ENCODE data around the gene PALD1.

Gene PALD1

GRCh38 chr10:70458329-70459060 lies 20.1 kb upstream of the PALD1 start:
- DNase-seq, result peak; percentile 59

GRCh38 chr10:70459061-70459773 lies 19.4 kb upstream of the PALD1 start:
- DNase-seq, result no peak

DNA sequence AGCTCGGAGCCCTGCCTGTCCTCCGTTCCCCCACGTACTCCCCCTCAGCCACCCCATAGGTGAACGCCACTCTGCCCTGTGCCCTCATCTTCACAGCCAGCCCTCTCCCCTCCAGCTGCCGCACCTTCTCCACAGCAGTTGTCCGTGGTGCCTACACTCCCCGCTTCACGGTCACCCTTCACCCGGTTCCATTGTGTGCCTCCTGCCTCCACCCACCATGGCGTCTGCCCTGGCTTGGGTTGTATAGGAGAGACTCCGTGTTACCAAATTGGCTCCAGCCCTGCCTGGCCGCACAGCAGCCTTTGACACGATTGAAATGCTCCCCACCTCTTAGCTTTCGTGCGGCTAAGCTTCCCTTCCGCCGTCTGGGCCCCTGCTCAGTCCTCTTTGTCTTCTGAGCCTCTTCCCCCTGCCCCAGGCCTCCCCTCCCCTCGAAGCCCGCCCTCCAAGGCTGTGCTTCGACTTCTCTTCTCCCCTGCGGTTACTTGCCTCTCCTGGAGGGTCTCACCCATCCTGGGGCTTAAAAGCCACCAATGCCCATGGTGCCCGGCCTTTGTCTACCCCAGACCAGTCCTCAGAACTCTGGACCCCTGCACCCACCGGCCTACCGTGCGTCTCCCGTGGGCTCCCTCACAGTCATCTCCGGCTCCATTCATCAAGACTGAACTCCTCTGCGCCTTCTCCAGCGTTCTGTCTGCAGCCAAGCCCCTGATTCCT lies 18.6 kb upstream of the PALD1 start:
- DNase-seq, result no peak

- peak; percentile 37 for DNase-seq
Observed at GRCh38 chr10:70461397-70462348, 16.9 kb upstream of the PALD1 start.

GRCh38 chr10:70462349-70462984 lies 16.1 kb upstream of the PALD1 start:
- no peak for DNase-seq

DNA sequence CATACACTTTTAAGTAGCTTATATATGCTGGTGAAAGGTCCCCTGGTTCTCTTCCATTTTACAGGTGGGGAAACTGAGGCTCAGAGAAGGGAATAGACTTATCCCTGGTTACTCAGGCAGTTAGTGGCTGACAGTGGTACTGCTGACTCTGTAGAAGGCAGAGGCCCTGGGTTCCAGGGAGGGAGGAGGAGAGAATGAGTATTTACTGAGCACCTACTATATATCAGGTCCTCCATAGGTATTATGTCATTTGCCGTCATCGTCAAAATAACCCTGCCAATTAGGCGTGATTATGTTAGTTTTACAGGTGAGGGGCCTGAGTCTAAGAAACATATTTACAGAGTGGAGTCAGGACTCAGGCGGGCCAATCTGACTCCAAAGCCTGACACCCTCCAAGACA lies 13.3 kb upstream of the PALD1 start:
- no peak for DNase-seq

DNA sequence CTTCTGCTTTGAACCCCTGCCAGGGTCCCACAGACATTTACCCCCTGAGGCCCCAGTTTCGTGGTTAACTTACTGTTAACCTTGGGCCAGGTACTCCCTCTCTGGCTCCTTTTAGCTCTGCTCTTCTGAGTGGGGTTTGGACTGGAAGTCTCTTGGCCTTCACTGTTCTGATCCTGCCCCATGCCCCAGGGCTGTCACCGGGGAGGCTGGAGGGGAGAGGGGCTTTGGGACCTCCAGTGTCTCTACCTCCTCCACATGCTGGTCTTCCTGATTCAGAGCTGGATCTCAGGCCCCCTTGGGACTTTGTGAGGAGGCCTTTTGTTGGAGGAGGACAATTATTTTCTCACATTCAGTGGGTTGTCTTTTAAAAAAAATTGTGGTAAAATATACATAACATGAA lies 12.7 kb upstream of the PALD1 start:
- no peak for DNase-seq

GRCh38 chr10:70466951-70467350 lies 11.6 kb upstream of the PALD1 start:
- no peak for DNase-seq

GRCh38 chr10:70472799-70473454 lies 5.6 kb upstream of the PALD1 start:
- DNase-seq, result no peak

DNA sequence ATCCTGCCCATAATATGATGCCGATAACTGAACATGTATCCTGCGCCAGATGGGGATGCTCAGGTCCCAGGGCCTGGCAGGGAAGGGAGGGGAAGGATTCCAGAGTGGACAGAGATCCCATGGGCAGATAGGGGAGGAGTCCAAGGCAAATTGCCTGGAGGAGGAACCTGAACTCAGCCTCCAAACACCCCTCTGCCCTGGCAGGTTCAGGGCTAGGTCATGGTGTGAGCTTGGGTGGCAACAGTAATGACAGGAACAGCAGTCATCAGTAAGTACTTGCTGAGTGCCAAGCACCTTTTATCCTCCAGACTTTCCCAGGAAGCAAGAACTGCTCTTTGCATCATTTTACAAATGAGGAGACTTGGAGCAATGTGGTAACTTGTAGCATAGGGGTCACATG lies 3.8 kb upstream of the PALD1 start:
- no peak for DNase-seq

GRCh38 chr10:70475661-70476060 lies 2.9 kb upstream of the PALD1 start:
- DNase-seq, result peak; percentile 23

- no peak for DNase-seq
Observed at GRCh38 chr10:70476249-70477035, 2.1 kb upstream of the PALD1 start.

- DNase-seq, result peak; percentile 79
Observed at GRCh38 chr10:70477661-70478162, 855 bp upstream of the PALD1 start.

- no peak for DNase-seq
Observed at GRCh38 chr10:70479165-70479581, 606 bp downstream of the PALD1 start.

GRCh38 chr10:70479626-70480238 lies 1.2 kb downstream of the PALD1 start:
- no peak for DNase-seq

- DNase-seq, result peak; percentile 26
Observed at GRCh38 chr10:70480239-70480861, 1.8 kb downstream of the PALD1 start.

DNA sequence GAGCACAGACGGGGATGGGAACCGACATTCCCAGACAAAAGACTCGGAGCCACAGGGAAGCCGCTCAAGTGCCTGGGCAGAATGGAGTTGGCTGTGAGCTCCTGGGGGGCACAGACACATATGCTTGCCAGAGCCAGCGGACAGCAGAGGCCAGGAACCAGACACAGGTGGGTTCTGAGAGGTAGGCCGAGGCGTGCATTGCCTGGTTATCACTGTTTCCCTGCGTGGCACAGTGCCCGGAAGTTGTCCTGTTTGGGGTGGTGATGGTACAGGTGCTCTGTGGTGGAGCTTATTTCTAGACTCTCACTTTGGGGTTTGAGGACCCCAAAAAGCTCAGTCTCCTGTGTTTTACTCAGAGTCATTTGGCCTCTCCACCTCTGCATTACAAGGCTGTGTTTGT lies 2.5 kb downstream of the PALD1 start:
- no peak for DNase-seq

GRCh38 chr10:70481831-70482530 lies 3.4 kb downstream of the PALD1 start:
- no peak for DNase-seq

Data from stimulated activated CD4-positive, alpha-beta T cell treated with anti-CD3 and anti-CD28 coated beads, Interleukin-1b, Interleukin-23, amount 100 ng/mL, for 48 hours (primary cell).